PFSK-1 (cell line): ENCODE measurements around the gene OTUD3.

Source experiments
- POLR2AphosphoS5 ChIP-seq: IDR thresholded peaks from 2 replicates; pipeline ENCODE4 v1.6.1; 2012; ENCODE audit warnings: low read depth, mild to moderate bottlenecking, control low read depth, low read length, moderate library complexity
- SIN3A ChIP-seq: IDR thresholded peaks from 2 replicates; pipeline ENCODE4 v1.6.1; 2012; ENCODE audit warnings: mild to moderate bottlenecking, low read length, moderate library complexity, borderline replicate concordance; ENCODE audit not compliant: insufficient read depth

- no peak for TF ChIP-seq SIN3A
- TF ChIP-seq POLR2AphosphoS5 = no peak
Measured at GRCh38 chr1:19942657-19943056, 60.5 kb downstream of the OTUD3 start.
